Spleen (tissue), 11 donors: Measurements from ENCODE around the gene PIP5KL1. TPM values are rescaled to one million over a fixed set of nuclear protein-coding genes. Genes with fewer than 3 reads are reported as not detected.

Experiments used
- DNase-seq: peaks from one replicate; pipeline ENCODE4 v3.0.0-alpha.2; 2020
- H3K27ac ChIP-seq, 8 donors: fragments of 200-600 bp; sonication (generic) in 7 of 8; 1 replicate in 4 of 8; 2 replicates in 4 of 8; pipeline versions ENCODE4 v1.5.0 to v1.8.0; 2016 to 2021; ENCODE audit warnings: inconsistent platforms in 4 of 8, mild to moderate bottlenecking in 4 of 8, moderate library complexity in 1 of 8
- H3K27me3 ChIP-seq, 7 donors: fragments of 200-600 bp; sonication (generic) in 6 of 7; replicated peaks in 1 of 7; 1 replicate in 4 of 7; 2 replicates in 3 of 7; pipeline versions ENCODE4 v1.5.0 to v1.8.0; 2016 to 2021; ENCODE audit warnings: inconsistent platforms in 3 of 7, mild to moderate bottlenecking in 1 of 7
- H3K36me3 ChIP-seq, 6 donors: fragments of 200-600 bp; sonication (generic) in 5 of 6; 1 replicate in 4 of 6; 2 replicates in 2 of 6; pipeline versions ENCODE4 v1.5.0 to v1.8.0; 2016 to 2021; ENCODE audit warnings: inconsistent platforms in 2 of 6
- H3K4me1 ChIP-seq, 6 donors: fragments of 200-600 bp; sonication (generic) in 5 of 6; 1 replicate in 3 of 6; 2 replicates in 3 of 6; pipeline versions ENCODE4 v1.5.0 to v1.8.0; 2016 to 2021; ENCODE audit warnings: inconsistent platforms in 3 of 6
- H3K4me3 ChIP-seq, 8 donors: fragments of 200-600 bp; sonication (generic) in 7 of 8; 1 replicate in 4 of 8; 2 replicates in 4 of 8; pipeline versions ENCODE4 v1.5.0 to v1.8.0; 2016 to 2021; ENCODE audit warnings: inconsistent platforms in 4 of 8, mild to moderate bottlenecking in 4 of 8, moderate library complexity in 2 of 8
- H3K9me3 ChIP-seq, 8 donors: fragments of 200-600 bp; sonication (generic) in 7 of 8; 1 replicate in 4 of 8; 2 replicates in 4 of 8; pipeline versions ENCODE4 v1.5.0 to v1.8.0; 2016 to 2021; ENCODE audit warnings: inconsistent platforms in 4 of 8
- CTCF ChIP-seq, 11 experiments: fragments of 200-600 bp in 7 of 11; fragments of 450-650 bp in 4 of 11; sonication (generic) in 4 of 11; IDR thresholded peaks in 8 of 11; conservative IDR thresholded peaks in 3 of 11; 1 replicate in 7 of 11; 2 replicates in 4 of 11; pipeline versions ENCODE4 v1.4.0 to v1.8.0; 2016 to 2021; ENCODE audit warnings: antibody characterized with exemption in 11 of 11, inconsistent platforms in 4 of 11, mild to moderate bottlenecking in 1 of 11
- POLR2A ChIP-seq, 3 donors: fragments of 450-650 bp; IDR thresholded peaks; one replicate each; pipeline ENCODE4 v1.5.1; 2017; ENCODE audit warnings: antibody characterized with exemption in 3 of 3, mild to moderate bottlenecking in 1 of 3
- POLR2AphosphoS5 ChIP-seq, 3 donors: sonication (generic); formaldehyde crosslinking; IDR thresholded peaks; one replicate each; pipeline ENCODE4 v1.5.1; 2017; ENCODE audit warnings: antibody characterized with exemption in 3 of 3
- WGBS, 5 donors: extraction: QIAGEN DNeasy Blood & Tissue Kit in 3 of 5; methylation state at CpG; one replicate each; pipeline versions ENCODE4 v1.1.5 to v1.1.7; 2013 to 2018; 5-methylcytosine and 5-hydroxymethylcytosine counted together
- intact Hi-C: fragments of 100-400 bp; cut with DNase I; formaldehyde crosslinking; loops from one replicate; pipeline ENCODE4 v1.15.0; 2023; ENCODE audit warnings: low total_unique reads
- polyA plus RNA-seq, 3 donors: library from polyadenylated mRNA; stranded (reverse); fragments of 200-250 nt; gene quantifications; one replicate each; pipeline ENCODE4 v1.2.1, GENCODE V29; 2013
- total RNA-seq, 7 donors: library from RNA; depleted of rRNA in 3 of 7; stranded (reverse); fragments of >200 nt in 3 of 7; fragmentation: NEBNext Ultra II Directional in 4 of 7; extraction: Animal tissue kit (Norgen Biotek cat#: 25700) in 4 of 7; gene quantifications; one replicate each; pipeline versions ENCODE4 v1.1.0 to v1.2.1, GENCODE V29; 2016 to 2021
- donor health status: healthy with polysubstance abuse.
- donor health status: DM: no; HTN: no; CAD: no; lungs with moderate emphysema.
- donor health status: DM: no; HTN: no; CAD: no.
- donor health status: Bipolar disorder and iron deficiency.
- donor health status: healthy.
- donor health status: DM: no; HTN: no; CAD: no.
- donor health status: DM: yes; HTN: yes; CAD: no.

Gene PIP5KL1
- total and polyA plus RNA-seq, 10 donors, result 0.13 to 3.6 (median 0.68) TPM; not detected in 2

DNA sequence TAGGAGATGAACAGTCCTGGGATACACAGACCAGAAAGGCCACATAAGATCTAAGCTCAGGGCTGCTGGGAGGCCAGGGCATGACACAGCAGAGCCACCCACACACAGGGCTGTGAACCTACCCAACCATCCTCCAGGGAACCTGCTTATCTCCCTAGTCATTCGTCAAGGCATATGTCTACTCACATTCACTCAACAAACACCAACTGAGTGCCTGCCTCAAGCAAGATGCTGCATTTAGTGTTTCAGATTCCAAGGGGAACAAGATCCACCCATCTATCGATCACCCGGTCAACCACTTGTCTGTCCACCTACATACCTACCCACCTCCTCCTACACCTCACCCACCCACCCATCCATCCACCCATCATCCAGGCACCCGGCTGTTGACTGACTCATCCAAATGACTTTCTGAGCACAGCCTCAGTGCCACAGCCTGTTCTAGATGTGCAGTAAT is 5.2 kb upstream of the PIP5KL1 start:
- H3K27ac ChIP-seq, result no peak overlapping the region
- peaks cover 26 to 64% (median 49%) of the 10 kb centered on the region in 6 donors for H3K4me1 ChIP-seq
- H3K4me3 ChIP-seq, result peak overlapping the region in 1 of 8 donors; percentile 92
- 69 to 86% (median 80%) methylated on average over 4 of the region's 4 CpGs for WGBS, 5 donors
- DNase-seq, result no peak
- no peaks in the 10 kb centered on the region for H3K9me3 ChIP-seq
- H3K36me3 ChIP-seq, result peaks cover 0 to 36% (median 0%) of the 10 kb centered on the region in 6 donors
- TF ChIP-seq POLR2A (IDR thresholded peaks at IDR 0.05) (no peak), CTCF (IDR thresholded peaks at IDR 0.05 in 8 of 11, conservative IDR thresholded peaks at IDR 0.05 in 3 of 11) (no peak), POLR2AphosphoS5 (IDR thresholded peaks at IDR 0.05) (no peak)
- intact Hi-C loops, result no loop called here
- H3K27me3 ChIP-seq, result peaks cover 0 to 6% (median 0%) of the 10 kb centered on the region in 7 donors

DNA sequence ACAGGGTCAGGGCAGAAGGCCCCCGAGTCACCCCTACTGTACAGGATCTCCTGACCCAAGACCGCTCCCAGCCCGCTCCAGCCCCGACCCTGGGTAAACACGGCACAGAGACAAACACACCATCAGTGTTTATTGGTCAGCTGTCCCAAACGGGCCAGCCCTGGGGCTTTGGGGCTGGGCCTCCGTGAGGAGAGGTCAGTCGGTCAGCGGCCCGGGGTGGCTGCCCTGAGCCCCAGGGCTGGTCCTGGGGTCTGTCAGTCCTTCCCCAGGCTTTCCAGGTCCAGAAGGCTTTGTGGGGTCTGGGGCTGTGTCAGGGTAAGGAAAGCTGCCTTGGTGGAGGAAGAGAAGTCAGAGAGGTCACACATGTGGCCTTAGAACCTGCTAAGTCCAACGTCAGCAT is 4.4 kb upstream of the PIP5KL1 start:
- Histone ChIP-seq H3K27ac (no peak overlapping the region), H3K27me3 (peaks cover 0 to 13% (median 0%) of the 10 kb centered on the region in 7 donors), H3K4me1 (peaks cover 34 to 72% (median 57%) of the 10 kb centered on the region in 6 donors), H3K9me3 (no peaks in the 10 kb centered on the region), H3K36me3 (peaks cover 0 to 32% (median 0%) of the 10 kb centered on the region in 6 donors), H3K4me3 (no peak overlapping the region)
- no peak for DNase-seq
- TF ChIP-seq POLR2A (IDR thresholded peaks at IDR 0.05), result no peak
- TF ChIP-seq CTCF (IDR thresholded peaks at IDR 0.05 in 8 of 11, conservative IDR thresholded peaks at IDR 0.05 in 3 of 11), result no peak
- TF ChIP-seq POLR2AphosphoS5 (IDR thresholded peaks at IDR 0.05), result no peak
- intact Hi-C loops, result no loop called here
- 75 to 86% (median 82%) methylated on average over 6 to 11 of the region's 11 CpGs for WGBS, 5 donors

- peaks cover 0 to 20% (median 0%) of the 10 kb centered on the region in 7 donors for H3K27me3 ChIP-seq
- WGBS, 5 donors, result 91 to 97% (median 92%) methylated on average over 4 of the region's 4 CpGs
- peaks cover 34 to 80% (median 59%) of the 10 kb centered on the region in 6 donors for H3K4me1 ChIP-seq
- no peak overlapping the region for H3K4me3 ChIP-seq
- intact Hi-C loops, result no loop called here
- TF ChIP-seq CTCF (IDR thresholded peaks at IDR 0.05 in 8 of 11, conservative IDR thresholded peaks at IDR 0.05 in 3 of 11) (no peak), POLR2AphosphoS5 (IDR thresholded peaks at IDR 0.05) (no peak), POLR2A (IDR thresholded peaks at IDR 0.05) (no peak)
- peaks cover 0 to 28% (median 0%) of the 10 kb centered on the region in 6 donors for H3K36me3 ChIP-seq
- no peak overlapping the region for H3K27ac ChIP-seq
- DNase-seq, result no peak
- no peaks in the 10 kb centered on the region for H3K9me3 ChIP-seq
These were observed 3.7 kb upstream of the PIP5KL1 start for GRCh38 chr9:127934248-127934647.

- peaks cover 0 to 50% (median 15%) of the 10 kb centered on the region in 7 donors for H3K27me3 ChIP-seq
- WGBS, 5 donors, result 33 to 42% (median 35%) methylated on average over 18 of the region's 18 CpGs
- H3K36me3 ChIP-seq, result peaks cover 0 to 26% (median 0%) of the 10 kb centered on the region in 6 donors
- peak; percentile 53 to 75 (median 74) for TF ChIP-seq POLR2AphosphoS5 (IDR thresholded peaks at IDR 0.05)
- no peak for TF ChIP-seq POLR2A (IDR thresholded peaks at IDR 0.05)
- TF ChIP-seq CTCF (IDR thresholded peaks at IDR 0.05 in 8 of 11, conservative IDR thresholded peaks at IDR 0.05 in 3 of 11), result no peak
- H3K4me3 ChIP-seq, result peak overlapping the region; percentile 50 to 83 (median 70)
- H3K9me3 ChIP-seq, result no peaks in the 10 kb centered on the region
- peaks cover 33 to 86% (median 61%) of the 10 kb centered on the region in 6 donors for H3K4me1 ChIP-seq
- intact Hi-C loops, result no loop called here
- no peak for DNase-seq
- H3K27ac ChIP-seq, result peak overlapping the region; percentile 27 to 79 (median 62)
These were observed 710 bp upstream of the PIP5KL1 start for GRCh38 chr9:127931092-127931881.
